Upper lobe of right lung (tissue), 1 donor: ENCODE data around the gene C1orf56. TPM values are rescaled to one million over a fixed set of nuclear protein-coding genes. Genes with fewer than 3 reads are reported as not detected.

Source experiments
- ATAC-seq: fragments of 200-7000 bp; cut with Tn5 transposase; one replicate; pipeline ENCODE4 v1.9.1; 2020; ENCODE audit warnings: mild to moderate bottlenecking, moderate library complexity
- DNase-seq: peaks from one replicate; pipeline ENCODE4 v3.0.0-alpha.2; 2020
- H3K27ac ChIP-seq: fragments of 200-600 bp; one replicate; pipeline ENCODE4 v1.8.0; 2022
- H3K27me3 ChIP-seq: fragments of 200-600 bp; one replicate; pipeline ENCODE4 v1.8.0; 2022; ENCODE audit warnings: mild to moderate bottlenecking
- H3K36me3 ChIP-seq: fragments of 200-600 bp; one replicate; pipeline ENCODE4 v1.8.0; 2022
- H3K4me1 ChIP-seq: fragments of 200-600 bp; one replicate; pipeline ENCODE4 v1.8.0; 2022
- H3K4me3 ChIP-seq: fragments of 200-600 bp; one replicate; pipeline ENCODE4 v1.8.0; 2022; ENCODE audit warnings: mild to moderate bottlenecking
- H3K9me3 ChIP-seq: fragments of 200-600 bp; one replicate; pipeline ENCODE4 v1.8.0; 2022
- CTCF ChIP-seq: fragments of 200-600 bp; IDR thresholded peaks from one replicate; pipeline ENCODE4 v1.8.0; 2022; ENCODE audit warnings: antibody characterized with exemption
- intact Hi-C: fragments of 100-400 bp; cut with DNase I; formaldehyde crosslinking; loops from one replicate; pipeline ENCODE4 v1.11.0; 2022
- long read RNA-seq: library from polyadenylated mRNA; unstranded; transcript quantifications from one replicate; pipeline ENCODE4 v2.0.0, GENCODE V29; 2021
- total RNA-seq: library from RNA; stranded (reverse); fragmentation: NEBNext Ultra II Directional; extraction: Animal tissue kit (Norgen Biotek cat#: 25700); gene quantifications from one replicate; pipeline ENCODE4 v1.2.1, GENCODE V29; 2021
- donor health status: DM: no; HTN: yes; CAD: no; lungs with severe emphysema.

C1orf56 gene
- 3.9 TPM for total RNA-seq
- long read RNA-seq, transcript C1orf56-201 (2 exons, 2,096 nt): major isoform, 8 of 13 reads
- long read RNA-seq, partial matches to known transcripts: 1 of 13 reads
- long read RNA-seq, other reads (novel, unspliced or antisense): 4 of 13 reads

DNA sequence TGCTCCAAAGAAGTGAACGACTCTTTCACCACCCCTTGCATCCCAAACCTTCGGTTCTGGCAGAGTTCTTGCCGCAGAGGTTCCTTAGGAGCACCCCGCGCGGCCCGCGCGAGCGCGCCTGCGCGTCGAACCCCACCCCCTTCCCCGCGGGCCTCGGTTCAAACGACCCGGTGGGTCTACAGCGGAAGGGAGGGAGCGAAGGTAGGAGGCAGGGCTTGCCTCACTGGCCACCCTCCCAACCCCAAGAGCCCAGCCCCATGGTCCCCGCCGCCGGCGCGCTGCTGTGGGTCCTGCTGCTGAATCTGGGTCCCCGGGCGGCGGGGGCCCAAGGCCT, at the start of gene C1orf56:
TSS of gene C1orf56 (plus strand) at position 161 of the 334 bp plus-strand sequence. CDS start at position 258, 97 bp downstream.
- Histone ChIP-seq H3K27me3 (no peaks in the 10 kb centered on the region), H3K9me3 (no peaks in the 10 kb centered on the region), H3K4me3 (peak within 1 kb of the TSS; percentile 92), H3K27ac (peak within 1 kb of the TSS; percentile 83), H3K36me3 (peaks cover 21% of the 10 kb centered on the region), H3K4me1 (peaks cover 14% of the 10 kb centered on the region)
- intact Hi-C loops: no loop called here
- DNase-seq: peak; percentile 84
- TF ChIP-seq CTCF: no peak
- ATAC-seq: peak; percentile 88

DNA sequence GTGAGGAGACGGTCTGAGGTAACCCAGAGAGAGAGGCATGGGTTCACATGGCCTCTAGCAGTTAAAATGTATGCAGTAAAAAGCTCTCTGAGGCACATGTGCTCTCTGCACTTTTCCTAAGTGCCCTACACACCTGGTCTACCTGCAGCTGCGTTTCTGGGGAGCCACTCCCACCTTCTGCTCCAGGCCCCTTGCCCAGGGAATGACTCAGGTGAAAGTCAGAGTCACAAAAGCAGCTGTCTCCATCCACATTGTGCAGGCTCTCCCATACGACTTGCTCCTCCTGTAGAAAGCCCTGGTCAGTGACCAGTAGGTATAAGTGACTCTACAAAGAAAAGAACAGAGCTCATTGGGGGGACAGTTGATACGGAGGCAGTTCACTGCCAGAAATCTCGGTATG, 49.6 kb upstream of the C1orf56 start:
- no peaks in the 10 kb centered on the region for H3K9me3 ChIP-seq
- ATAC-seq (no peak), DNase-seq (no peak)
- H3K4me1 ChIP-seq: peaks cover 20% of the 10 kb centered on the region
- intact Hi-C loops: no loop called here
- H3K36me3 ChIP-seq: peaks cover 55% of the 10 kb centered on the region
- TF ChIP-seq CTCF: no peak
- H3K27ac ChIP-seq: no peak overlapping the region
- no peak overlapping the region for H3K4me3 ChIP-seq
- no peaks in the 10 kb centered on the region for H3K27me3 ChIP-seq

DNA sequence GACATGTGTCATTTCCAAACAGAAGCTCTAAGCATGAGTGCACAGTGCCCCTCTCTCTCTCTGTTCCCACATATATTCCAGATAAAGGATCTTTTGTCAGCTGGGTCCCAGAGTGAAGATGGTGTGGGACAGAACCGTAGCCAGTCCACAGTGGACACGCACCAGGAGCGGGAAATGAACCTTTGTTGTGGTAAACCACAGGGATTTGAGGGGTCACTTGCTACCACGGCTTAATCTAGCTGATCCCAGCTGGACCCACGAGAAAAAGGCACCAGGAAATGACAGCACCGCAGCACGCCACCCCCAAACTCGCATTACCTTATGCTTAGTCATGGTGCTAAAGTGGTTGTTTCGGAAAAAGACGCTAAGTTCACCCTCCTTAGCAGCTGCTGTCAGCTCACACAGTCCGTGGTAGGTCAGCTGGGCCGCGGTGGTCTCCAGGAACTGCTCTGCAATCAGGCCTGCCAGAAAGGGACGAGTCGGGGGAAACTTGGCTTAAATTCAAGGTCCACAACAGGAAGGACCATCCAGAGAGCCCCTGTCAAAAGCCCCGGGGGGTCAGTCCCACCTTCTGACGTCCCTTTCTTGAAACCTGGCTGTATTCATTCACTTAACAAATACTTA, 48.4 kb upstream of the C1orf56 start:
- no peak overlapping the region for H3K27ac ChIP-seq
- H3K4me3 ChIP-seq: no peak overlapping the region
- no peaks in the 10 kb centered on the region for H3K27me3 ChIP-seq
- peaks cover 55% of the 10 kb centered on the region for H3K36me3 ChIP-seq
- H3K9me3 ChIP-seq: no peaks in the 10 kb centered on the region
- peaks cover 32% of the 10 kb centered on the region for H3K4me1 ChIP-seq
- ATAC-seq (no peak), DNase-seq (no peak)
- TF ChIP-seq CTCF: no peak
- intact Hi-C loops: no loop called here

GRCh38 chr1:150999926-151000325, 47.6 kb upstream of the C1orf56 start:
- H3K36me3 ChIP-seq: peaks cover 55% of the 10 kb centered on the region
- ATAC-seq: no peak

DNA sequence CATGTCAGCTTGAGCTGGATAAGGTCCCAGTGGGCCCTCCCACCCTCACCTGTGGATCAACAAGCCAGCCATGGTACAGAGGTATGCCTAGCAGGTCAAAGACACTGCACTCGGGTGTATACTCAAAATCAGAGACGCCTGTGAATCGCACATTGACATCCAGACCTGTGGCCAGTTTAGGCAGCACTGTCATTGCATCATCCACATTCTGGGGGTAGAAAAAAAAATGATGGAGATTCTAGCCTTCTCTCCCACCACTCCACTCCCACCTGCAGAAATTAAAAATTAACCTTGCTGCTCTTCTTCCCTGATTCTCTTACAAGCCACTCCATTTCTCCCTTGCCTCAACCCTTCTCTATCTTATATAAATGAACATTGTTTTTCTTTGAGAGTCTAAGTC, 47.1 kb upstream of the C1orf56 start:
- no peak for DNase-seq

More at GRCh38 chr1:150999926-151000325, 47.6 kb upstream of the C1orf56 start:
- TF ChIP-seq CTCF: no peak
- Histone ChIP-seq H3K27ac (peak overlapping the region; percentile 11), H3K4me1 (peaks cover 39% of the 10 kb centered on the region), H3K9me3 (no peaks in the 10 kb centered on the region), H3K27me3 (no peaks in the 10 kb centered on the region), H3K4me3 (no peak overlapping the region)
- no peak for DNase-seq
- intact Hi-C loops: no loop called here

More for the DNA sequence above, 47.1 kb upstream of the C1orf56 start:
- intact Hi-C loops: no loop called here
- Histone ChIP-seq H3K27ac (no peak overlapping the region), H3K36me3 (peaks cover 55% of the 10 kb centered on the region), H3K4me3 (no peak overlapping the region), H3K27me3 (no peaks in the 10 kb centered on the region), H3K4me1 (peaks cover 40% of the 10 kb centered on the region), H3K9me3 (no peaks in the 10 kb centered on the region)
- no peak for TF ChIP-seq CTCF
- no peak for ATAC-seq
